ENCODE results near the gene UBL4A. TPM values are rescaled to one million over a fixed set of nuclear protein-coding genes. Genes with fewer than 3 reads are reported as not detected.
"Not testable (repeated sequence)": the region's sequence is repeated elsewhere in the genome, so short reads cannot be mapped to it uniquely, and the experiment has no call there.

Gene UBL4A
- total and polyA plus RNA-seq, 12 donors = 33.1 to 69.4 (median 49.5) TPM

GRCh38 chrX:154505734-154506133, 19.3 kb upstream of the UBL4A start:
- Histone ChIP-seq H3K27me3 (no peaks in the 10 kb centered on the region), H3K27ac (no peak overlapping the region), H3K4me3 (no peak overlapping the region), H3K9me3 (peaks cover 0 to 7% (median 0%) of the 10 kb centered on the region in 11 donors), H3K4me1 (no peaks in the 10 kb centered on the region), H3K36me3 (peaks cover 0 to 47% (median 0%) of the 10 kb centered on the region in 9 donors)
- 69 to 80% methylated on average over 10 to 12 of the region's 12 CpGs for WGBS, 2 donors
- intact Hi-C loops (cut with DNase I) = no loop called here
- DNase-seq = no peak
- ATAC-seq = peak in 2 of 8 donors; percentile 26 to 28
- no peak for TF ChIP-seq CTCF (IDR thresholded peaks at IDR 0.05)

DNA sequence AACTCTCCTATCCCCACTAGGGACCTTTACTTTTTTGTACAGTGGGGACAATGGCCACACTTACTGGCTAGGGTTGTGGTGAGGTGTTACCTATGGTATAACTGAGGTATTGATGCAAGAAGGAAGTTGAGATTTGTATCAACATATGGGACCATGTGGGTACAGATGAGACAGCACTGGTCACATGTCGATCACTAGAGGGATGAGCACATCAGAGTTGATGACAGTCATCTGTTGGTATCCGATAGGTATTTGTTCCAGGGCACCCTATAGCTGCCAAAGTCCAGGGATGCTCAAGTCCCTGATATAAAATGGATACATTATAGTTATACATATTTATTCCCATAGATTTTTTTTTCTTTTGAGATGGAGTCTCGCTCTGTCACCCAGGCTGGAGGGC, 16.6 kb upstream of the UBL4A start:
- Histone ChIP-seq H3K36me3 (peaks cover 0 to 33% (median 0%) of the 10 kb centered on the region in 9 donors), H3K4me3 (no peak overlapping the region), H3K27me3 (no peaks in the 10 kb centered on the region), H3K27ac (no peak overlapping the region), H3K9me3 (no peaks in the 10 kb centered on the region), H3K4me1 (no peaks in the 10 kb centered on the region)
- DNase-seq = no peak
- no peak for ATAC-seq
- TF ChIP-seq CTCF (IDR thresholded peaks at IDR 0.05) = no peak
- WGBS, 2 donors = 87 to 93% methylated on average over 3 of the region's 3 CpGs
- intact Hi-C loops (cut with DNase I) = no loop called here

- Histone ChIP-seq H3K36me3 (peaks cover 0 to 24% (median 0%) of the 10 kb centered on the region in 9 donors), H3K4me3 (no peak overlapping the region), H3K27me3 (no peaks in the 10 kb centered on the region), H3K9me3 (no peaks in the 10 kb centered on the region), H3K27ac (no peak overlapping the region), H3K4me1 (no peaks in the 10 kb centered on the region)
- no peak for TF ChIP-seq CTCF (IDR thresholded peaks at IDR 0.05)
- ATAC-seq = no peak
- 84 to 85% methylated on average over 8 of the region's 8 CpGs for WGBS, 2 donors
- DNase-seq = no peak
- intact Hi-C loops (cut with DNase I) = no loop called here
Observed at GRCh38 chrX:154502098-154502497, 15.7 kb upstream of the UBL4A start.

DNA sequence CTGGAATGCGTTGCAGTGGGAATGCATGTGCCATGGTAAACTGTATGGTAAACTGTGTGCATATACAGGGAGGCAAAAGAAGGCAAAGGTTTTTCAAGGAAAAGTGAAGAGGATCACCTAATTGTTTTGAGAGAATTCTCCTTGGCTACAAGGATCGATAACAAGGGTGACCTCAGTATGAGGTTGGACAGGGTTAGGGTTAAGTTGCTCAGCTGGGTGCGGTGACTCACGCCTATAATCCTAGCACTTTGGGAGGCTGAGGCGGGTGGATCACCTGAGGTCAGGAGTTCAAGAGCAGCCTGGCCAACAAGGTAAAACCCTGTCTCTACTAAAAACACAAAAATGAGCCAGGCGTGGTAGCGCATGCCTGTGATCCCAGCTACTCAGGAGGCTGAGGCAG, 15.0 kb upstream of the UBL4A start:
- peaks cover 0 to 17% (median 0%) of the 10 kb centered on the region in 9 donors for H3K36me3 ChIP-seq
- H3K4me1 ChIP-seq; H3K9me3 ChIP-seq; H3K27ac ChIP-seq; DNase-seq; H3K4me3 ChIP-seq; intact Hi-C loops (cut with DNase I); H3K27me3 ChIP-seq; ATAC-seq: not testable (repeated sequence)
- 93% methylated on average over 7 of the region's 7 CpGs for WGBS, 2 donors

DNA sequence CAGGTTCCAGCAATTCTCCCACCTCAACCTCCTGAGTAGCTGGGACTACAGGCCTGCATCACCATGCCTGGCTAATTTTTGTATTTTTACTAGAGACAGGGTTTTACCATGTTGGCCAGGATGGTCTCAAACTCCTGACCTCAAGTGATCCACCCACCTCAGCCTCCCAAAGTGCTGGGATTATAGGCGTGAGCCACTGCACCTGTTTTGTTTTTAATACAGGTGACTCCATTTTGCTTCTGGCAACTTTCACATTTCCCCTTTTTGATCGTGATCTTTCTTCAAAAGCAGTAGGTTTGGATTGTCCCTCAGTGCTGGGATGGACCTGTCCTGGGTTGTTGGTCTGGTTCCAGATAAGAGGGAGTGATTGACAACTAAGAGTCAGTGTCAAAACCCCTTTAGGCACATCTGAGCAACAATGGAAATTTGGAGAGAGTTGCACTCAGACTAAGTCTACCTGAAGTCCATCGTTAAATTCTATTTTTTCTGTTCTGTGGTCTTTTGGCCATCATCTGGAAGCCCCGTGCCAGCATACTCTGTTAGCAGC, 10.2 kb upstream of the UBL4A start:
- H3K9me3 ChIP-seq; H3K27me3 ChIP-seq; H3K4me3 ChIP-seq; intact Hi-C loops (cut with DNase I); DNase-seq; ATAC-seq; H3K4me1 ChIP-seq; H3K27ac ChIP-seq; H3K36me3 ChIP-seq: not testable (repeated sequence)
- 83 to 87% methylated on average over 4 of the region's 4 CpGs for WGBS, 2 donors
